ENCODE data around the gene C4orf50. TPM values are rescaled to one million over a fixed set of nuclear protein-coding genes. Genes with fewer than 3 reads are reported as not detected.

Gene C4orf50
- total RNA-seq, 1 donor from 2014 or later = not detected

DNA sequence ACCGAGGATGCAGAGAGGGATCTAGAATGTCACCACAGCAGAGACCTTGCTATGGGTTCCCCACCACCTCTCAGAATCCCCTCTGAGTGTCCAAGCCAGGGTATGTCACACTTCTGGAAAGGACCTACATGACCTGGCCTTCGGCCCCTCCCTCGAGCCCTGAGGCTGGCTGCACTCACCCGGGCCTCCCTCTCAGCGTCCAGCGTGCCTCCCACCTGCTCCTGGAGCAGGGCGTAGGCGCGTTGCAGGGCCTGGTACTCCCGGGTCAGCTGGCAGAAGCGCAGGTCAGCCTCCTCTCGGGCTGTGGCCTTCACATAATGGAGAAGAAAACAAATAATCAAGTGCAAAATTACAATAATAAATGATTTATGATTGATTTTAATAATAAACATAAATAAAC, 43.9 kb upstream of the C4orf50 start:
- Histone ChIP-seq H3K4me1 (no peaks in the 10 kb centered on the region), H3K9me3 (replicated peaks) (peaks cover 39% of the 10 kb centered on the region), H3K36me3 (no peaks in the 10 kb centered on the region), H3K4me3 (no peak overlapping the region), H3K27ac (replicated peaks) (no peak overlapping the region), H3K27me3 (ENCODE audit: low read depth) (peaks cover 19% of the 10 kb centered on the region)
- DNase-seq = no peak
- intact Hi-C loops (cut with micrococcal nuclease) = no loop called here
- TF ChIP-seq, protein P1, sequence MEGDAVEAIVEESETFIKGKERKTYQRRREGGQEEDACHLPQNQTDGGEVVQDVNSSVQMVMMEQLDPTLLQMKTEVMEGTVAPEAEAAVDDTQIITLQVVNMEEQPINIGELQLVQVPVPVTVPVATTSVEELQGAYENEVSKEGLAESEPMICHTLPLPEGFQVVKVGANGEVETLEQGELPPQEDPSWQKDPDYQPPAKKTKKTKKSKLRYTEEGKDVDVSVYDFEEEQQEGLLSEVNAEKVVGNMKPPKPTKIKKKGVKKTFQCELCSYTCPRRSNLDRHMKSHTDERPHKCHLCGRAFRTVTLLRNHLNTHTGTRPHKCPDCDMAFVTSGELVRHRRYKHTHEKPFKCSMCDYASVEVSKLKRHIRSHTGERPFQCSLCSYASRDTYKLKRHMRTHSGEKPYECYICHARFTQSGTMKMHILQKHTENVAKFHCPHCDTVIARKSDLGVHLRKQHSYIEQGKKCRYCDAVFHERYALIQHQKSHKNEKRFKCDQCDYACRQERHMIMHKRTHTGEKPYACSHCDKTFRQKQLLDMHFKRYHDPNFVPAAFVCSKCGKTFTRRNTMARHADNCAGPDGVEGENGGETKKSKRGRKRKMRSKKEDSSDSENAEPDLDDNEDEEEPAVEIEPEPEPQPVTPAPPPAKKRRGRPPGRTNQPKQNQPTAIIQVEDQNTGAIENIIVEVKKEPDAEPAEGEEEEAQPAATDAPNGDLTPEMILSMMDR (IDR thresholded peaks at IDR 0.05; ENCODE audit: borderline replicate concordance) = no peak

DNA sequence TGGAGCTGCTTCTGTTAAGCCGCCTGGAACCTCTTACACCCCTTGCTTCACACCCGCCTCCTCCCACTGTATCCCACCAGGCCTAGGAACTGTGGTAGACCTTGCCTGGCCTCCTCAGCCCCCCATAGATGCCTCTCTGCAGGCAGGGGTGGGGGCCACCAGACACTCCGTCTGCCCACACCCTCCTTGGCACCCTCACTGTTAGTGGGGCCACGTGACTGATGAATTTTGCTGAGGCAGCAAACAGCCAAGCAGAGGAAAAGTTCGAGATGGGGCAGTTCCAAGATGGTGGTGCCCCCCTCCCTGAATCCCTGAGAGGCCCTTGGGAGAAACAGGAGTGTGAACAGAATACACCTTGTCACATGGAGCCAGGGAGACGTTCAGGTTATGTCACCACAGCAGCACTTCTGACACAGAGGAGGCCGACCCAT, 41.2 kb upstream of the C4orf50 start:
- TF ChIP-seq, protein P1 (IDR thresholded peaks at IDR 0.05; ENCODE audit: borderline replicate concordance) = no peak
- H3K9me3 ChIP-seq (replicated peaks) = peaks cover 41% of the 10 kb centered on the region
- peaks cover 17% of the 10 kb centered on the region for H3K27me3 ChIP-seq (ENCODE audit: low read depth)
- no peak overlapping the region for H3K4me3 ChIP-seq
- no peaks in the 10 kb centered on the region for H3K4me1 ChIP-seq
- intact Hi-C loops (cut with micrococcal nuclease) = no loop called here
- no peak for DNase-seq
- H3K36me3 ChIP-seq = no peaks in the 10 kb centered on the region
- H3K27ac ChIP-seq (replicated peaks) = no peak overlapping the region

DNA sequence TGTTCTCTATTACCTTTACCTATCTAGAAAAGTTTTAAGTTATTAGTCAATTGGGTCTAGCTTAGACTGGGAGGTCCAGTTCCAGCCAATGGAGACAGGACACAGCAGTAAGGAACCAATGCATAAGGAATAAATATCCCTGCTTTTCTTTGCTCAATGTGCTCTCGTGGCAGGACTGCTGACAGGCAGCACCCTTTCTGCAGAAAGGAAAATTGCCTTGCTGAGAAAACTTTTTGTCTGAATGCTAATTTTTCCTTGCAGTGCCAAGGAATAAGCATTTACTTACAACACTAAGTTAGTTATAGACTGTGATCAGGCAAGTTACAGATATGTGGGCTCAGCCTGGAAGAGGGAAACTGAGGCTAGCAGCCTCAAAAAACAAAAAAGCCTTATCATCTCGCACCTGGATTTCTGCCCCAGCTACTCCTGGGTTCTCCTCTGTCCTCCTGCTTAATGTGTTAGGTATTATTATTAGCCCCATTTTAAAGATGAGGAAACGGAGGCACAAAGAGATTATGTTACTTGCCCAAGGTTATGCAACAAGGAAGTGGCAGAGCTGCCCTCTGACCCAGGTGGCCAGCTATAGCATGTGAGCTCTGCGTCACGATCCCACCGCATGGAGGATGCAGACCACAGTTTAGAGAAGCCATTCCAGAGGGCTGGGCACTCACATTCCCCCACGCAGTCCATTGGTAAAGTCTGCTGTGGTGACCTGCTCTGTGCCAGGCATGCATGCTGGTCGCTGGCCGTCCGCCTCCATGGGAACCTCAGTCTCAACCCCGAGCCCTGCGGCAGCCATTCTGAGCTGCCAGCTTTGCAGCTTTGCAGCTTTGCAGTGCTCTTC, 40.5 kb upstream of the C4orf50 start:
- intact Hi-C loops (cut with micrococcal nuclease) = no loop called here
- Histone ChIP-seq H3K27me3 (ENCODE audit: low read depth) (peaks cover 17% of the 10 kb centered on the region), H3K4me3 (no peak overlapping the region), H3K4me1 (no peaks in the 10 kb centered on the region), H3K27ac (replicated peaks) (no peak overlapping the region), H3K36me3 (no peaks in the 10 kb centered on the region), H3K9me3 (replicated peaks) (peaks cover 41% of the 10 kb centered on the region)
- TF ChIP-seq, protein P1 (IDR thresholded peaks at IDR 0.05; ENCODE audit: borderline replicate concordance) = no peak
- DNase-seq = no peak

DNA sequence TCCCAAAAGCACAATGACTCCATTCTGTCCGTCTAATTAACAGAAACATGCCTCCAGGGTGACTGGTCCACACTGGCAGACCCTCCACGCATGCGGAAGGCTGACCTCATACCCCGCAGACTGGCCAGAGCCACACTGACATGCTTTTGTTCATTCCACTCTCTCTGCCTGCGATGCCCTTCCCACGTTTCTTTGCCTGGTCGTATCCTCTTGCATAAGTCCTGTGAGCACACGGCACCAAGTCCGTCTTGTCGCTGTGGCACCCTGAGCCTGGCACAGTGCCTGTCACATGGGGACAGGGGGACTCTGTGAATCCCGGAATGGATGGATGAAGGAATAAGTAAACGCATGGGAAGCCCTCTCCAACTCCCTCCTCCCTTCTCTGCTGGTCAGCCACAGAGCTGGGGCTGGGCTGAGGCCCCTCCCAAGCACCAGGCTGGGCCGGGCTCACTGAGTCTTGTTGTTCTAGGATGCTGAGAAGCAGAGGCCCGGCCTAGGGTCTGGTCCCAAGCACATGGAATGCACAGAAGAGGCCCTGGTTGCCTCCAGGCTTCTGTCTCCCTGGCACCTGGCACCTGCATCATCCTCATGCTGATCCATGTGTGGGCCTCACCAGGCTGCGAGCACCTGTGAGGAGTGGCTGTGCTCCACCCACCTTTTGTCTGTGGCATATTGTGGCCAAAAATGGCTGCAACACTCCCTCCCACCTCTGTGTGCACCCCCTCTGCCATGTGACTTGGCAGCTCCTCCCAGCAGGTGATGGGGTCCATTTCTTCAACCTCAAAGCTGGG, 38.9 kb upstream of the C4orf50 start:
- H3K27me3 ChIP-seq (ENCODE audit: low read depth) = peaks cover 11% of the 10 kb centered on the region
- TF ChIP-seq, protein P1 (IDR thresholded peaks at IDR 0.05; ENCODE audit: borderline replicate concordance) = no peak
- H3K4me3 ChIP-seq = no peak overlapping the region
- H3K4me1 ChIP-seq = no peaks in the 10 kb centered on the region
- no peak overlapping the region for H3K27ac ChIP-seq (replicated peaks)
- H3K36me3 ChIP-seq = no peaks in the 10 kb centered on the region
- intact Hi-C loops (cut with micrococcal nuclease) = no loop called here
- no peak for DNase-seq
- H3K9me3 ChIP-seq (replicated peaks) = peaks cover 41% of the 10 kb centered on the region

DNA sequence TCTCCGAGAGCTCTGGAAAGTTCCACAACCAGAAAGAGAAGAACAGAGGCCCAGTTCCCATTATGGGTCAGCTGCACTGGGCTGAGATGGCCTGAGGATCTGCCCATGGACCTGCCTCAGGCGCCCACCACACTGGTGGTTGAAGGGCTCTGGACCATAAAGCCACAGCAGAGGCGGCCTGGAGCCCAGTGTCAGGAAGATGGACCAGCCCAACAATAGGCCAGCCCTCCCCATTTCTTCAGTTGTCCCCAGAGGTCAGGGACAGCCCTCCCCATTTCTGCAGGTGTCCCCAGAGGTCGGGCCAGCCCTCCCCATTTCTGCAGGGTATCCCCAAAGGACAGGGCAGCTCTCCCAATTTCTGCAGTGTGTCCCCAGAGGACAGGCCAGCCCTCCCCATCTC, 37.2 kb upstream of the C4orf50 start:
- Histone ChIP-seq H3K27ac (replicated peaks) (no peak overlapping the region), H3K9me3 (replicated peaks) (peaks cover 36% of the 10 kb centered on the region), H3K4me1 (no peaks in the 10 kb centered on the region), H3K27me3 (ENCODE audit: low read depth) (peaks cover 25% of the 10 kb centered on the region), H3K4me3 (no peak overlapping the region), H3K36me3 (no peaks in the 10 kb centered on the region)
- TF ChIP-seq, protein P1 (IDR thresholded peaks at IDR 0.05; ENCODE audit: borderline replicate concordance) = no peak
- intact Hi-C loops (cut with micrococcal nuclease) = no loop called here
- DNase-seq = no peak

Measured in left ventricle myocardium inferior (tissue), 1 donor.